Activated T-helper 2 cell treated with anti-CD3 and anti-CD28 coated beads, Interferon-gamma antibody, Interleukin-2, Interleukin-4, amounts not matched to agents 10 μg/mL and 5 μg/mL and 100 μg/mL, durations not matched to agents 14 hours and 24 hours and 36 hours (primary cell): ENCODE data around the gene CCL2. TPM values are rescaled to one million over a fixed set of nuclear protein-coding genes. Genes with fewer than 3 reads are reported as not detected.
"Not testable (repeated sequence)": the region's sequence is repeated elsewhere in the genome, so short reads cannot be mapped to it uniquely, and the experiment has no call there.

Experiments used
- DNase-seq: peaks from one replicate; pipeline ENCODE4 v3.0.0; 2021; ENCODE audit warnings: low spot score
- H3K27ac Mint-ChIP-seq: one replicate; pipeline ENCODE4 v1.8.0; 2021; ENCODE audit warnings: mixed read lengths
- H3K27me3 Mint-ChIP-seq: one replicate; pipeline ENCODE4 v1.8.0; 2021; ENCODE audit warnings: low read depth, mixed read lengths
- H3K36me3 Mint-ChIP-seq: one replicate; pipeline ENCODE4 v1.8.0; 2021; ENCODE audit warnings: low read depth, mixed read lengths
- H3K4me1 Mint-ChIP-seq: one replicate; pipeline ENCODE4 v1.8.0; 2021; ENCODE audit warnings: low read depth, mixed read lengths
- H3K4me3 Mint-ChIP-seq: one replicate; pipeline ENCODE4 v1.8.0; 2021; ENCODE audit warnings: low read depth, mild to moderate bottlenecking, moderate library complexity, mixed read lengths
- H3K9me3 Mint-ChIP-seq: one replicate; pipeline ENCODE4 v1.8.0; 2021; ENCODE audit warnings: mixed read lengths
- intact Hi-C: fragments of 100-400 bp; cut with micrococcal nuclease; formaldehyde crosslinking; loops from one replicate; pipeline ENCODE4 v1.15.1; 2023
- total RNA-seq: library from RNA; stranded (reverse); gene quantifications from 2 replicates; pipeline ENCODE4 v1.2.3, GENCODE V29; 2022

CCL2 gene
- total RNA-seq, 1 donor from 2014 or later: not detected

- no peaks in the 10 kb centered on the region for H3K36me3 Mint-ChIP-seq
- peaks cover 17% of the 10 kb centered on the region for H3K27me3 Mint-ChIP-seq
- peaks cover 9% of the 10 kb centered on the region for H3K9me3 Mint-ChIP-seq
- H3K4me3 Mint-ChIP-seq: no peak overlapping the region
- H3K27ac Mint-ChIP-seq: no peak overlapping the region
- H3K4me1 Mint-ChIP-seq: no peaks in the 10 kb centered on the region
- no peak for DNase-seq
- intact Hi-C loops: no loop called here
Observed at GRCh38 chr17:34226744-34227034, 28.4 kb upstream of the CCL2 start.

DNA sequence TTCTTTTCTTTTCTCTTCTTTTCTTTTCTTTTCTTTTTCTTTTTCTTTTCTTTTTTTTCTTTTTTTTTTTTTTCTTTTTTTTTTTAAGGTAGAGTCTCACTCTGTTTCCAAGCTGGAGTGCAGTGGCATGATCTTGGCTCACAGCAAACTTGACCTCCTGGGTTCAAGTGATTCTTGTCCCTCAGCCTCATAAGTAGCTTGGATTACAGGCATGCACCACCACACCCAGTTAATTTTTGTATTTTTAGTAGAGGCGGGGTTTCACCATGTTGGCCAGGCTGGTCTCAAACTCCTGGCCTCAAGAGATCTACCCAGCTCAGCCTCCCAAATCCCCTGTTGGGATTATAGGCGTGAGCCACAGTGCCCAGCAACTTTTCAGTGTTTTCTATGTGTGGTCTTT lies 27.8 kb upstream of the CCL2 start:
- intact Hi-C loops, H3K9me3 Mint-ChIP-seq, H3K4me3 Mint-ChIP-seq, H3K4me1 Mint-ChIP-seq, H3K27ac Mint-ChIP-seq, H3K36me3 Mint-ChIP-seq, DNase-seq: not testable (repeated sequence)
- H3K27me3 Mint-ChIP-seq: peaks cover 13% of the 10 kb centered on the region

- Mint-ChIP-seq H3K36me3 (no peaks in the 10 kb centered on the region), H3K27ac (no peak overlapping the region), H3K27me3 (peaks cover 13% of the 10 kb centered on the region), H3K4me3 (no peak overlapping the region), H3K4me1 (no peaks in the 10 kb centered on the region), H3K9me3 (peaks cover 9% of the 10 kb centered on the region)
- intact Hi-C loops: no loop called here
- no peak for DNase-seq
Observed at GRCh38 chr17:34227707-34228106, 27.4 kb upstream of the CCL2 start.

DNA sequence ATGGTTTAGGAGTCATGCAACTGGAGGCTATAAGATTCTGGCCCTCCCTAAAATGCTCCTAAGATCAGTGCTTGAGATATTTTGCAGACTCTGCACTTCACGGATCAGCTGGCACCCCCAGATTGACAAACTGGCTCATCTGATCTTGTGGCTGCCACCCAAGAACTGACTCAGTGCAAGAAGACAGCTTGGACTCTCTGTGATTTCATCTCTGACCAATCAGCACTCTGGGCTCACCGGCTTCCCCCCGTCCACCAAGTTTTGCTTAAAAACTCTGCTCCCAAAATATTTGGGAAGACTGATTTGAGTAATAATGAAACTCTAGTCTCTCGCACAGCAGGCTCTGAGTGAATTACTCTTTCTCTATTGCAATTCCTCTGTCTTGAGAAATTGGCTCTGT lies 26.3 kb upstream of the CCL2 start:
- peaks cover 9% of the 10 kb centered on the region for H3K9me3 Mint-ChIP-seq
- peaks cover 17% of the 10 kb centered on the region for H3K27me3 Mint-ChIP-seq
- DNase-seq: no peak
- no peak overlapping the region for H3K27ac Mint-ChIP-seq
- H3K4me3 Mint-ChIP-seq: no peak overlapping the region
- H3K4me1 Mint-ChIP-seq: no peaks in the 10 kb centered on the region
- intact Hi-C loops: no loop called here
- H3K36me3 Mint-ChIP-seq: no peaks in the 10 kb centered on the region

DNA sequence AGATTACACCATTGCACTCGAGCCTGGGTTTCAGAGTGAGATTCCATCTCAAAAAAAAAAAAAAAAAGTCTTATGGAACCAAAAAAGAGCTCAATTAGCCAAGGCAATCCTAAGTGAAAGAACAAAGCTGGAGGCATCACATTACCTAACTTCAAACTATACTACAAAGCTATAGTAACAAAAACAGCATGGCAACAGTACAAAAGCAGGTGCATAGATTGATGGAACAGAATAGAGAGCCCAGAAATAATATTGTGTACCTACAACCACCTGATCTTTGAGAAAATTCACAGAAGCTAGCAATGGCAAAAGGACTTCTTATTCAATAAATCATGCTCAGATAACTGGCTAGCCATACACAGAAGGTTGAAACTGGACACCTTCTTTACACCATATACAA lies 24.7 kb upstream of the CCL2 start:
- Mint-ChIP-seq H3K4me1 (no peaks in the 10 kb centered on the region), H3K9me3 (peaks cover 9% of the 10 kb centered on the region), H3K27ac (no peak overlapping the region), H3K27me3 (peaks cover 23% of the 10 kb centered on the region), H3K36me3 (no peaks in the 10 kb centered on the region), H3K4me3 (no peak overlapping the region)
- intact Hi-C loops: no loop called here
- DNase-seq: no peak

- intact Hi-C loops: no loop called here
- Mint-ChIP-seq H3K9me3 (peaks cover 7% of the 10 kb centered on the region), H3K4me3 (no peak overlapping the region), H3K27ac (no peak overlapping the region), H3K4me1 (no peaks in the 10 kb centered on the region), H3K27me3 (peaks cover 14% of the 10 kb centered on the region), H3K36me3 (no peaks in the 10 kb centered on the region)
- DNase-seq: no peak
Observed at GRCh38 chr17:34234616-34235015, 20.5 kb upstream of the CCL2 start.

DNA sequence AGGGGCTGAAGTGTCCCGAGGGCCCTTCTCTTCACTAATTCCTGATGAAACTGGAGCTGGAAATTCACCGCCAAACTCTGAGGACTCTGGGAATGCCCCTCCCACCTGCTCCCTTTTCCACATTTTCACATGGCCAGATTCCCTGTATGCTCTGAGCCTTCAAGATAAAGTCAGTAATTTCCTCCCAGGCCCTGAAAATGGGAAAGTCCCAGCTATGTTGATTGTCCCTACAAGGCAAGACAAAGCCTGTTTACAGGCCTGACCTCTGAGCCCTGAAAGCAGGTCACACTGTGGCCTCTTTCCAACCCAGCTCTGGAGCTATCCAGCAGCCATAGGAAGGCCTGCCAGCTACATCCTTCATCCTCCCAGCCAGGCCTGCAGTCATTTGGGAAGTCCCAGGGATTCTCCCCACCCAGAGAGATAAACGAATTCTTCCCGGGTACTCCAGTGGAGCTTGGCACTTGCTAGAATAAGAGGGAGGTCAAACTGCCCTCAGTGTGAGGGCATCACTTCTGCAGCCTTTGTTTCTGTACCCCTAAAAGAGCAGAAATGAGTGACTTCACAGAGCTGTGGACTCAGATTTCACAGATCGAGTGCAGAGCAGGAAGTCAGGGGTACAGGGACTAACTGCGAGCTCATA lies 19.6 kb upstream of the CCL2 start:
- no peak for DNase-seq
- H3K27me3 Mint-ChIP-seq: peaks cover 17% of the 10 kb centered on the region
- no peaks in the 10 kb centered on the region for H3K4me1 Mint-ChIP-seq
- H3K27ac Mint-ChIP-seq: no peak overlapping the region
- intact Hi-C loops: no loop called here
- peaks cover 2% of the 10 kb centered on the region for H3K9me3 Mint-ChIP-seq
- no peaks in the 10 kb centered on the region for H3K36me3 Mint-ChIP-seq
- no peak overlapping the region for H3K4me3 Mint-ChIP-seq

DNA sequence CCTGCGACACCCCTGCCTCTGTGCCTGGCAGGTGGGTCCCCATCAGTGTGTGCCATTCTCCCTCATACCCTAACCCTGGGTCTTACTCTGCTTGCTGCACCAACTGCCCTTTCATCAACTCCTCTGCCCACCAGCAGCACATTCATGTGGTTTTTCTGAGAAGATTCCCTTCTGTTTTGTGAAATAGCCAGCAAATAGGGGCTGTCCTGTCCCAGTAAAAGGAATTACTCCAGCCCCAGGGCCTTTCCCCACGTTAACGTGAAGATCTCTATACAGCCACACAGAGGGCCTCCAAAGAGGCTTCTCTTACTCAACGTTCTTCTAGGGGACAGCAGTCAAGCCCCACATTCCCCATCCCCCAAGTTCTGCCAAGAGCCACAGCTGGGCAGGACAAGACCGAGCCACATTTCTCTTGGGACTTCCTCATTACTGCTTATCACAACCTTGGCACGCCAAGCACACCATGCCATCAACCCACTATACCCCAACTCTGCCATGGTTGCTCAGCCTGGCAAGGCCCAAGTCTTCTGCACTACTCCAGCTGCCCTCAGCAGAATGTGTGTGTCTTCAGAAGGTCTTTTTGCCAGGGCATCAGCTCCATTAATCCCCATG lies 18.7 kb upstream of the CCL2 start:
- no peaks in the 10 kb centered on the region for H3K4me1 Mint-ChIP-seq
- H3K9me3 Mint-ChIP-seq: no peaks in the 10 kb centered on the region
- H3K36me3 Mint-ChIP-seq: no peaks in the 10 kb centered on the region
- no peak for DNase-seq
- H3K27me3 Mint-ChIP-seq: peaks cover 19% of the 10 kb centered on the region
- H3K27ac Mint-ChIP-seq: no peak overlapping the region
- no peak overlapping the region for H3K4me3 Mint-ChIP-seq
- intact Hi-C loops: no loop called here

DNA sequence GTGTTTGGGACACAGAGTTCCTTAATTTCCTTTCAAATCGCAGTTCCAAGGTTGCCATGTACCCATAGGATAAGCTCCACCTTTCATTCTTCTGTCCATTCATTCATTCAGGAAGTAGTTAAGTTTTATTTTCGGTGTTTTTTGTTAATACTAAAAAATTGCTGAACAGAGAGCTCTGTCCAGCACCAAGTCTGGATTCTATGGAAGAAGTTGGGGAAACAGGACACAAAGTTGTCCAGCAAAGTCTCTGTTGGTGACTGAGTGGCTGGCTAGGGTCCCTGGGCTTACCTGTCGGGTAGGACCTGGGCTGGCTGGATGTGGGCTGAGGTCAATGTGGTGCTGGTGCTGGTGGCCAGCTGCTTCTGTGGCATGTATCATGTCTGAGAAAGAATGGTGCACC lies 17.6 kb upstream of the CCL2 start:
- H3K27ac Mint-ChIP-seq: no peak overlapping the region
- no peaks in the 10 kb centered on the region for H3K4me1 Mint-ChIP-seq
- no peaks in the 10 kb centered on the region for H3K9me3 Mint-ChIP-seq
- H3K36me3 Mint-ChIP-seq: no peaks in the 10 kb centered on the region
- peaks cover 23% of the 10 kb centered on the region for H3K27me3 Mint-ChIP-seq
- intact Hi-C loops: no loop called here
- no peak overlapping the region for H3K4me3 Mint-ChIP-seq
- no peak for DNase-seq

- Mint-ChIP-seq H3K9me3 (no peaks in the 10 kb centered on the region), H3K27me3 (peaks cover 11% of the 10 kb centered on the region), H3K27ac (no peak overlapping the region), H3K4me1 (no peaks in the 10 kb centered on the region), H3K4me3 (no peak overlapping the region), H3K36me3 (no peaks in the 10 kb centered on the region)
- no peak for DNase-seq
- intact Hi-C loops: no loop called here
Observed at GRCh38 chr17:34241062-34241461, 14.0 kb upstream of the CCL2 start.

GRCh38 chr17:34242587-34243363 lies 12.3 kb upstream of the CCL2 start:
- no peaks in the 10 kb centered on the region for H3K9me3 Mint-ChIP-seq
- peaks cover 11% of the 10 kb centered on the region for H3K27me3 Mint-ChIP-seq
- H3K4me3 Mint-ChIP-seq: no peak overlapping the region
- intact Hi-C loops: no loop called here
- no peak for DNase-seq
- H3K4me1 Mint-ChIP-seq: no peaks in the 10 kb centered on the region
- no peak overlapping the region for H3K27ac Mint-ChIP-seq
- no peaks in the 10 kb centered on the region for H3K36me3 Mint-ChIP-seq

DNA sequence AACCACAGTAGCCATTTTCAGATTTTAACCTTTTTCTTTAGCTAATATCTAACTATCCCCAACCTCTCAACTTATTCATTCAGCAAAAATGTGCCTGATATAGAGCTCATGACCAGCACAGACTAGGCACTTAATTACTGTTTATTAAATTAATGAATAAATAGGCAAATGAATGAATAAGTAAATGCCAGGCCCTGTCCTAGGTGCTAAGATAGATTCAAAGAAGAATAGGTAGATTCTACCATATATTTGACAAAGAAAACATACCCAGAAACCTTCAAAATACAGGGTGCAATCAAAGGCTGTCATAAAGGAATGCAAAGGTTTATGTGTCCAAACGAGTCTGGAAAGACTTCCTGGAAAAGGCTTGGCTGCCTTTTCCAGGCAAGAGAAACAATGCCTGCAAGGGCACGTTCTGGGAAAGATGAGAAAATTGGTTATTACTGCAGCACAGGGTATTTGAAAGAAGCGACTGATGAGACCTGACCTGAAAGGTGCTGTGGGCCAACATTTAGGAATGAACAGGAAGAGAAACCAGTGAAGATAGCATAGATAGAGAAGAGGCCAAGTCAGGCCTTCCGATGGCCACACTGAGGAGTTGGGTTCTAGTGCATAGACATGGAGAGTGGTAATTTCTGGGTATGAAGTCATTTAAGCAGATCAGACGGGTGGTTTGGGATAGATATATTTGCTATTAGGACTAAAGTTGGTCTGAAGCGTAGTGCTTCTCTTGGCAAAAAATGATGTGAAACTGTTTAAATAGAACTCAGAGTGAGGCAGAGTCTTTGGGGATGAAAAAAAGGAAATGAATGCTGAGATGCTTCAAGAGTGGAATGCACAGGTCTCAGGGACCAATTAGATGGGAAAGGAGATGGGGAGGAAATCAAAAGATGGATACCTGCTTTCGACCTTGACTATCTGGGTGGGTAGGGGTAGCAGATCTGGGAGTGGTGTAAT lies 11.4 kb upstream of the CCL2 start:
- no peak for DNase-seq
- no peak overlapping the region for H3K4me3 Mint-ChIP-seq
- no peaks in the 10 kb centered on the region for H3K9me3 Mint-ChIP-seq
- H3K27me3 Mint-ChIP-seq: peaks cover 11% of the 10 kb centered on the region
- H3K4me1 Mint-ChIP-seq: no peaks in the 10 kb centered on the region
- H3K27ac Mint-ChIP-seq: no peak overlapping the region
- H3K36me3 Mint-ChIP-seq: no peaks in the 10 kb centered on the region
- intact Hi-C loops: no loop called here
